Bronchus fibroblast of lung (primary cell): ENCODE measurements around the gene RHO. TPM values are rescaled to one million over a fixed set of nuclear protein-coding genes. Genes with fewer than 3 reads are reported as not detected.

Experiments used
- total RNA-seq: library from RNA; depleted of rRNA; stranded (reverse); fragments of >200 nt; gene quantifications from 2 replicates; pipeline ENCODE4 v1.2.3, GENCODE V29; 2015

RHO gene
- not detected in 2 replicates for total RNA-seq

GRCh38 chr3:129528589-129529100 is at the start of gene RHO:
RHO (plus strand) TSS chr3:129528639; CDS start chr3:129528734, 95 bp downstream.

GRCh38 chr3:129543156-129543790 is 14.8 kb downstream of the RHO start, which contains the start of gene H1-8:
H1-8 (plus strand) TSS chr3:129543175; CDS start chr3:129543219, 44 bp downstream.

Other genes starting within 250 kb of the RHO start
- gene HMCES, start 249.8 kb upstream of the RHO start, total RNA-seq, result 24.5 and 29.1 TPM in 2 replicates
- gene EFCAB12, start 100.0 kb upstream of the RHO start, total RNA-seq, result 0.15 and 0.17 TPM in 2 replicates
- 15.9 and 21.4 TPM in 2 replicates for gene MBD4, start 88.7 kb upstream of the RHO start, total RNA-seq
- 22.7 and 24.7 TPM in 2 replicates for gene IFT122, start 88.4 kb upstream of the RHO start, total RNA-seq
- not detected in 2 replicates for gene H1-8, start 14.5 kb downstream of the RHO start, total RNA-seq
- gene PLXND1, start 78.0 kb downstream of the RHO start, total RNA-seq, result 41.5 and 56.7 TPM in 2 replicates